ENCODE results near the gene PIGQ. TPM values are rescaled to one million over a fixed set of nuclear protein-coding genes. Genes with fewer than 3 reads are reported as not detected.

The PIGQ gene
- total RNA-seq = 17.8 and 19.0 TPM in 2 replicates

GRCh38 chr16:569445-570254 is at the start of gene PIGQ:
Gene PIGQ, plus strand, starts transcription at chr16:569968. Its CDS starts 4,107 bp downstream, at chr16:574075.

DNA sequence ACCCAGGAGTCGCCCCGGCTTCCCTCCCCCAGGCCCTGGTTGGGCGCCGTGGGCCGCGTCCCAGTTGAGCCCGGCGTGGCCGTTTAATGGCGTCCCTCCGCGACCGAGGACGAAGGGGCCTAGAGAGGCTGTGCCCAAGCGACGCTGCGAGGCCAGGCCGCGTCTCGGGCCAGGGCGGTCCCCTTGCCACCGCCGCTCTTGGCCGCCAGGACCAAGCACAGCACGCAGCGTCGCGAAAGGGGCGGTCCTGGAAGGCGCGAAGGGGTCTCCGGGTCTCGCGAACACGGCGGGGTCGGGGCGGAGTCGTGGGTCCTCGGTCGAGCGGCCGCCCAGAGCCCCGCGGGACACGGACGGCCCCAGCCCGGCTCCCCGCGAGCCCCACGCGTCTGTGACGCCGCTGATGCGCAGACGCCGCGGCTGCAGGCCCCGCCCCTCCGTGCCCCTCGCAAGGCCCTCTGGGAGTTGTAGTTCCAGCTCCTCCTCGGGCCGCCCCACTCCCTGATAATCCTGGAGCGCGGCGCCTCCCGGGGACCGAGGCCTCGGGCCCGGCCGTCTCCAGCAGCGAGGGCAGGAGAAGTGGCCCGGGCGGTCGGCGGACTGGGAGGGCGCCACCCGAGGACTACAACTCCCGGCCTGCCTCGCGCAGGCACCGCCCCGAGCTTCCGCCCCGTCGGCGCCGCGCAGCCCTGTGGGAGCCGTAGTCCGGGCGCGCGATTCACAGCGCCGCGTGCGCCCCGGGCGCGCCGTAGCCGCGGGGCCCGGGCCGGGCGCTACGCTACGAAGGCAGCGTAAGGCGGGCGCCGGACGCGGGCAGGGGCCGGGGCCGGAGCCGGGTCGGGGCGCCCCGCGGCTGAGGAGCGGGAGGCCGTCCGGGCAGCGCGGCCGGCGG is 42.5 kb upstream of the PIGQ start, which contains the start of gene CAPN15:
Gene CAPN15, plus strand, starts transcription at position 698 of the 889 bp plus-strand sequence. CDS start 19,127 bp downstream, outside the sequence.

GRCh38 chr16:560204-560700 is 9.5 kb upstream of the PIGQ start, which contains the start of gene PRR35:
Gene PRR35, plus strand, starts transcription at chr16:560394. Its CDS starts 2,901 bp downstream, at chr16:563295.

DNA sequence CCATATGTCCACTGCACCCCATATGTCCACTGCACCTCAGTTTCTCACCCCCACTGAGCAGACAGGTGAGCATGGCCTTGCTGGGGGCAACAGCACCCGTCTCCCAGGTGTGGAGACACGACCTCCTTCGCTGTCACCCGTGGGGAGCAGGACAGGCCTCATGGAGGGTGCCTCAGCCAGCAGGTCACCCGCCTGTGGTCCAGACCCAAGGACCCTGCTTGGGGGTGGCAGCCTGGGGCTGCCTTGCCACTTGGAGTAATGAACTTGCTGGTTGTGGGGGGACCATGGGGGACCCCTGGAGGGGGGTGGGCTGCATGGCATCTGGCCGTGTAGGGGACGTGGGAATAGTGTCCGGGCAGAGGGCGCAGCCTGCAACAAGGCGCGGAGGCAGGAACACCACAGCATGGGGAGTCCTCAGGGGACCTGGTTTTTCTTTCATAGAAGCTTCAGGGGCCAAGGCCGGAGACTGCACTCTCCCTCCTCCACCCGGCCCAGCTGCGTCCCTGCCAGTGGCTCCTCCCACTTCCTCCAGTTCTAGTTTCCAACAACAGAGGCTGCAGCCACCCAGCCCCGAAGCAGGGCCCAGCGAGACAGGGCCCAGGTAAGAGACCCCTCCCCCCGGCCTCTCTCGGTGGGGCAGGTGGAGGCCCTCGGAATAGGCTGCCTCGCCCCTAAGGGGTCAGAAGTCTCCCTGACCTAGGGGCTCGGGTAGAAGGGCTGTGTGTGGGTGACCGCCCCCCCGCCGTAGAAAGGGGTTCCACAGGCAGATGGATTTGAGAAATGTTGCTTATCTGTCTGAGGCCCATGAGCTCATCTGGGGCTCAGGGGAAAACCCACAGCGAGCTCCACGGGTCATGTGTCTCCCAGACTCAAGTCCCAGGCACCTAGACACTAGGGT is 3.0 kb upstream of the PIGQ start, which contains the start of gene NHLRC4:
Gene NHLRC4, plus strand, starts transcription at position 531 of the 898 bp plus-strand sequence. CDS start 1,043 bp downstream, outside the sequence.

GRCh38 chr16:589658-590187 is 20.0 kb downstream of the PIGQ start, which contains the start of gene RAB40C:
Gene RAB40C, plus strand, starts transcription at chr16:590066. Its CDS starts 226 bp downstream, at chr16:590292.

DNA sequence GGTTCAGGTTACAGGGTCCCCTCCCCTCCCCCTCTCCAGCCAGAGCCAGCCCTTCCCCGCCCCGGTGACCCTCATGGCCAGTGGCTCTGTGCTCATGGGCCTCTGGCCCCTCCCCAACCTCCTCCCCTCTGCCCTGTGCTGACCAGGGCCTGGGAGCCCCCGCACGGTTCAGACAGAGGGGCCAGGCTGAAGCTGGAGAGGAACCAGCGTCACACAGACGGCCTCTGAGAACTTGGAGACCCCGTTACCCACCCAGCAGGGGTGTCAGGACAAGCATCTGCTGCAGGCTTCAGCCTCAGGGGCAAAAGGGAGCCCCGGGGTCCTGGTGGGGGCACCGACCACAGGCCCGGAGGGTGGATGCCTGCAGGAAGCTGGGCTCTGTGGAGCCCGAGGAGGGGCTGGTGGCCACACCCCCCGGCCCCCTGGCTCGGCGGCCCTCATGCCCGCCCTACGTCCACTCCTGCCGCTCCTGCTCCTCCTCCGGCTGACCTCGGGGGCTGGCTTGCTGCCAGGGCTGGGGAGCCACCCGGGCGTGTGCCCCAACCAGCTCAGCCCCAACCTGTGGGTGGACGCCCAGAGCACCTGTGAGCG is 61.1 kb downstream of the PIGQ start, which contains the start of gene WFIKKN1:
Gene WFIKKN1, plus strand, starts transcription at position 171 of the 591 bp plus-strand sequence. Its CDS starts 269 bp downstream, at position 440.

Other genes with a start within 250 kb of the PIGQ start
- gene AXIN1, start 217.2 kb upstream of the PIGQ start, total RNA-seq = 21.7 and 23.4 TPM in 2 replicates
- 44.3 and 110 TPM in 2 replicates for gene MRPL28, start 199.4 kb upstream of the PIGQ start, total RNA-seq
- 62.9 and 66.8 TPM in 2 replicates for gene PGAP6, start 188.0 kb upstream of the PIGQ start, total RNA-seq
- 56.1 and 80.3 TPM in 2 replicates for gene NME4, start 172.8 kb upstream of the PIGQ start, total RNA-seq
- gene DECR2, start 168.1 kb upstream of the PIGQ start, total RNA-seq = 9.0 and 19.4 TPM in 2 replicates
- gene RAB11FIP3, start 144.3 kb upstream of the PIGQ start, total RNA-seq = 11.3 and 12.8 TPM in 2 replicates
- 24.0 and 37.2 TPM in 2 replicates for gene CAPN15, start 42.3 kb upstream of the PIGQ start, total RNA-seq
- gene PRR35, start 9.6 kb upstream of the PIGQ start, total RNA-seq = not detected in 2 replicates
- gene NHLRC4, start 3.0 kb upstream of the PIGQ start, total RNA-seq = 1.5 and 3.4 TPM in 2 replicates
- gene RAB40C, start 20.1 kb downstream of the PIGQ start, total RNA-seq = 9.3 and 13.4 TPM in 2 replicates
- under 0.01 and 0.19 TPM in 2 replicates for gene WFIKKN1, start 61.0 kb downstream of the PIGQ start, total RNA-seq
- 77.8 and 81.9 TPM in 2 replicates for gene METTL26, start 66.3 kb downstream of the PIGQ start, total RNA-seq
- gene MCRIP2, start 71.9 kb downstream of the PIGQ start, total RNA-seq = 21.7 and 22.8 TPM in 2 replicates
- 11.0 and 11.3 TPM in 2 replicates for gene WDR90, start 79.4 kb downstream of the PIGQ start, total RNA-seq
- gene RHOT2, start 98.2 kb downstream of the PIGQ start, total RNA-seq = 29.9 and 38.2 TPM in 2 replicates
- gene RHBDL1, start 105.7 kb downstream of the PIGQ start, total RNA-seq = 0.77 and 3.1 TPM in 2 replicates
- 90.8 and 211 TPM in 2 replicates for gene STUB1, start 110.4 kb downstream of the PIGQ start, total RNA-seq
- 23.6 and 28.2 TPM in 2 replicates for gene JMJD8, start 114.4 kb downstream of the PIGQ start, total RNA-seq
- 2.3 and 9.0 TPM in 2 replicates for gene WDR24, start 120.4 kb downstream of the PIGQ start, total RNA-seq
- gene FBXL16, start 135.8 kb downstream of the PIGQ start, total RNA-seq = under 0.01 TPM in 2 replicates
- gene METRN, start 145.2 kb downstream of the PIGQ start, total RNA-seq = 54.3 and 76.4 TPM in 2 replicates
- 34.1 and 39.5 TPM in 2 replicates for gene ANTKMT, start 151.2 kb downstream of the PIGQ start, total RNA-seq
- gene CCDC78, start 156.5 kb downstream of the PIGQ start, total RNA-seq = 1.3 and 2.0 TPM in 2 replicates
- 9.0 and 16.1 TPM in 2 replicates for gene HAGHL, start 157.1 kb downstream of the PIGQ start, total RNA-seq
- gene CIAO3, start 171.0 kb downstream of the PIGQ start, total RNA-seq = 24.7 and 31.9 TPM in 2 replicates
- under 0.01 TPM in 1 of 2 replicates, not detected in the other for gene MSLN, start 190.8 kb downstream of the PIGQ start, total RNA-seq
- gene RPUSD1, start 218.4 kb downstream of the PIGQ start, total RNA-seq = 13.0 and 24.0 TPM in 2 replicates
- 7.9 and 34.1 TPM in 2 replicates for gene CHTF18, start 218.7 kb downstream of the PIGQ start, total RNA-seq
- gene GNG13, start 230.8 kb downstream of the PIGQ start, total RNA-seq = not detected in 2 replicates

Data from regular cardiac myocyte (primary cell).